CD4-positive, alpha-beta T cell (primary cell): ENCODE data around the gene DDX24. TPM values are rescaled to one million over a fixed set of nuclear protein-coding genes. Genes with fewer than 3 reads are reported as not detected.

ENCODE experiments used
- ATAC-seq: fragments of 200-7000 bp; cut with Tn5 transposase; one replicate; pipeline ENCODE4 v1.10.0; 2022; ENCODE audit warnings: mild to moderate bottlenecking; ENCODE audit not compliant: poor library complexity
- CTCF ChIA-PET: fragments of 350-600 bp; sonication (Branson Sonifier 250); formaldehyde crosslinking; loops from one replicate; lab custom pipeline; 2021; ENCODE audit warnings: antibody characterized with exemption, inconsistent platforms; lab: Charles Lee
- POLR2A ChIA-PET: fragments of 350-600 bp; sonication (Branson Sonifier 250); formaldehyde crosslinking; loops from one replicate; lab custom pipeline; 2021; ENCODE audit warnings: antibody characterized with exemption, inconsistent platforms; lab: Charles Lee
- DNase-seq, 14 experiments: peaks; one replicate each; pipeline ENCODE4 v3.0.0-alpha.2; 2013 to 2020; ENCODE audit warnings: mixed read lengths in 2 of 14
- H3K27ac ChIP-seq, 2 donors: one replicate each; pipeline versions ENCODE4 v1.5.1 to v1.7.0; 2013; ENCODE audit warnings: low read length in 2 of 2, low read depth in 1 of 2, mild to moderate bottlenecking in 1 of 2
- H3K27me3 ChIP-seq, 2 experiments: 1 replicate in 1 of 2; 2 replicates in 1 of 2; pipeline versions ENCODE4 v1.6.1 to v1.7.0; 2013; ENCODE audit warnings: low read length in 2 of 2, control low read depth in 1 of 2, mild to moderate bottlenecking in 1 of 2, moderate library complexity in 1 of 2; ENCODE audit not compliant: insufficient read depth in 2 of 2, control insufficient read depth in 1 of 2
- H3K36me3 ChIP-seq: one replicate; pipeline ENCODE4 v1.6.1; 2013; ENCODE audit warnings: low read length, control low read depth; ENCODE audit not compliant: insufficient read depth
- H3K4me1 ChIP-seq: one replicate; pipeline ENCODE4 v1.6.1; 2013; ENCODE audit warnings: low read length, control low read depth; ENCODE audit not compliant: insufficient read depth
- H3K4me3 ChIP-seq: one replicate; pipeline ENCODE4 v1.5.1; 2013; ENCODE audit warnings: mild to moderate bottlenecking, low read length, moderate library complexity
- H3K9me3 ChIP-seq, 2 experiments: 1 replicate in 1 of 2; 2 replicates in 1 of 2; pipeline versions ENCODE4 v1.6.1 to v1.7.0; 2013; ENCODE audit warnings: low read length in 2 of 2, mild to moderate bottlenecking in 2 of 2, control low read depth in 1 of 2, moderate library complexity in 1 of 2; ENCODE audit not compliant: control insufficient read depth in 1 of 2, insufficient read depth in 1 of 2
- H3K27ac Mint-ChIP-seq: one replicate; pipeline ENCODE4 v1.8.0; 2020; ENCODE audit warnings: mixed read lengths
- H3K27me3 Mint-ChIP-seq: one replicate; pipeline ENCODE4 v1.8.0; 2021; ENCODE audit warnings: mixed read lengths
- H3K36me3 Mint-ChIP-seq: one replicate; pipeline ENCODE4 v1.8.0; 2021; ENCODE audit warnings: low read depth, mixed read lengths
- H3K4me1 Mint-ChIP-seq: one replicate; pipeline ENCODE4 v1.8.0; 2021; ENCODE audit warnings: low read depth, mixed read lengths
- H3K4me3 Mint-ChIP-seq: one replicate; pipeline ENCODE4 v1.8.0; 2020; ENCODE audit warnings: mild to moderate bottlenecking, mixed read lengths
- H3K9me3 Mint-ChIP-seq: one replicate; pipeline ENCODE4 v1.8.0; 2020; ENCODE audit warnings: mixed read lengths
- intact Hi-C, 2 experiments: fragments of 100-400 bp; cut with DNase I in 1 of 2; cut with micrococcal nuclease in 1 of 2; formaldehyde crosslinking; loops; one replicate each; pipeline versions ENCODE4 v1.15.1 to v1.9.0; 2023 to 2025; cut with DNase I, micrococcal nuclease
- total RNA-seq, 174 experiments: library from RNA in 2 of 174; stranded (reverse) in 2 of 174; gene quantifications; one replicate each; pipeline ENCODE4 v1.2.3 and lab custom pipeline; 2021 to 2026
- TF ChIP-seq, protein P1 (sequence below): fragments of 200-600 bp; IDR thresholded peaks from one replicate; pipeline ENCODE4 v1.8.0; 2022; ENCODE audit warnings: antibody characterized with exemption, mild to moderate bottlenecking

The DDX24 gene
- total RNA-seq, 2 experiments from 2014 or later: 678 to 711 TPM

DNA sequence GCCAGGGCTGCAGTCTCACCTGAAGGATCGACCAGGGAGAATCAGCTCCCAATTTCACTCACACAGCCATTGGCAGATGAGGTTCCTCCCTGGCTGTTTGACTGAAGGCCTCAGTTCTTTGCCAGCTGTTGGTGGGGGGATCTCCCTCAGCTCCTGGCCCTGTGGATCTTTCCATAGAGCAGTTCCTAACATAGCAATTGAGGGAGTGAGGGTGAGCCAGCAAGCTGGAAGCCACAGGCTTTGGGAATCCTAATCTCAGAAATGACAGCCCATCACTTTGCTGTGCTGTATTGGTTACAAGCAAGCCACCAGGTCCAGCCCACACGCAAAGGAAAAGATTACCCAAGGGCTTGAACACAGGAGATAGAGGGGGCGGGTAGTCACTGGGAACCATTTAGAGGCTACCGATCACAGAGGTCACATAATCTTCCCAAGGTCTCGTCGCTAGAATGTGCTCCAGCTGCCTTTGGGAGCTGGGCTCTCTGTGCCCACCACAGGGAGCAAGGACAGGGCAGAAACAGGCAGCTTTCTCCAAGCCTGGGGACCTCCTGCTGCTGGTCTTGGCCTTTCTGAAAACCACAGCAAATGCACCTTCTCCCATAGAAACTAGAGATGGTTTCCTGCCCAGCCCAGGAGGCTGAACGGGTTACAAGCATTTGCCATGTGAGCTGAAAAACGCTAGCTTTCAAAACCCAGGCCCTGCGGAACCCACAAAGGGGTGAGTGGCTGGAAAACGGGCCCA, 59.4 kb downstream of the DDX24 start:
- intact Hi-C loops: no loop called here
- CTCF ChIA-PET: no interaction called here
- Histone ChIP-seq H3K9me3 (no peaks in the 10 kb centered on the region), H3K36me3 (no peaks in the 10 kb centered on the region), H3K4me1 (peaks cover 27% of the 10 kb centered on the region), H3K27me3 (no peaks in the 10 kb centered on the region), H3K27ac (peak overlapping the region in 1 of 2 donors; percentile 20), H3K4me3 (no peak overlapping the region)
- no peaks in the 10 kb centered on the region for H3K27me3 Mint-ChIP-seq
- peaks cover 25% of the 10 kb centered on the region for H3K4me1 Mint-ChIP-seq
- ATAC-seq (no peak), DNase-seq (no peak)
- TF ChIP-seq, protein P1, sequence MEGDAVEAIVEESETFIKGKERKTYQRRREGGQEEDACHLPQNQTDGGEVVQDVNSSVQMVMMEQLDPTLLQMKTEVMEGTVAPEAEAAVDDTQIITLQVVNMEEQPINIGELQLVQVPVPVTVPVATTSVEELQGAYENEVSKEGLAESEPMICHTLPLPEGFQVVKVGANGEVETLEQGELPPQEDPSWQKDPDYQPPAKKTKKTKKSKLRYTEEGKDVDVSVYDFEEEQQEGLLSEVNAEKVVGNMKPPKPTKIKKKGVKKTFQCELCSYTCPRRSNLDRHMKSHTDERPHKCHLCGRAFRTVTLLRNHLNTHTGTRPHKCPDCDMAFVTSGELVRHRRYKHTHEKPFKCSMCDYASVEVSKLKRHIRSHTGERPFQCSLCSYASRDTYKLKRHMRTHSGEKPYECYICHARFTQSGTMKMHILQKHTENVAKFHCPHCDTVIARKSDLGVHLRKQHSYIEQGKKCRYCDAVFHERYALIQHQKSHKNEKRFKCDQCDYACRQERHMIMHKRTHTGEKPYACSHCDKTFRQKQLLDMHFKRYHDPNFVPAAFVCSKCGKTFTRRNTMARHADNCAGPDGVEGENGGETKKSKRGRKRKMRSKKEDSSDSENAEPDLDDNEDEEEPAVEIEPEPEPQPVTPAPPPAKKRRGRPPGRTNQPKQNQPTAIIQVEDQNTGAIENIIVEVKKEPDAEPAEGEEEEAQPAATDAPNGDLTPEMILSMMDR: no peak
- no peak overlapping the region for H3K4me3 Mint-ChIP-seq
- POLR2A ChIA-PET: no interaction called here
- no peaks in the 10 kb centered on the region for H3K9me3 Mint-ChIP-seq
- H3K27ac Mint-ChIP-seq: no peak overlapping the region
- H3K36me3 Mint-ChIP-seq: no peaks in the 10 kb centered on the region

DNA sequence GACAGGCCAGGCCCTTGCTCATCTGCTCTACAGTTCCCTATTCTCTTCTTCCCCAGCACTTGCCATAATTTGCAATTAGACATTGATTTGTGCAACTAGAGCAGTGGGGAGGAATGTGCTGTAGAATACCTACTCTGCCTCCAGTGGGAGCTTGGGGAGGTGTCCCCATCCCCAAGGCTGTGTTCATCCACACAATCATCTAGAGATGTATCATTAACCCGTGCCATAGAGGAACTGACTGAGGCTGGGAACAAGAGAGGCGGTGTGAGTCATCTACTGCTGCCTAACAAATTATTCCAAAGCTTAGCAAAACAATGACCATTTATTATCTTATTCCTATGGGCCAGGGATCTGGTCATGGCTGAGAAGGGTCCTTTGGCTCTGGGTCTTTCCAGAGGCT, 60.0 kb downstream of the DDX24 start:
- Mint-ChIP-seq H3K4me1 (peaks cover 21% of the 10 kb centered on the region), H3K9me3 (no peaks in the 10 kb centered on the region), H3K4me3 (no peak overlapping the region), H3K36me3 (no peaks in the 10 kb centered on the region), H3K27ac (no peak overlapping the region), H3K27me3 (no peaks in the 10 kb centered on the region)
- Histone ChIP-seq H3K9me3 (no peaks in the 10 kb centered on the region), H3K27me3 (no peaks in the 10 kb centered on the region), H3K4me3 (no peak overlapping the region), H3K4me1 (peaks cover 24% of the 10 kb centered on the region), H3K36me3 (no peaks in the 10 kb centered on the region), H3K27ac (no peak overlapping the region)
- POLR2A ChIA-PET: no interaction called here
- DNase-seq (no peak), ATAC-seq (no peak)
- intact Hi-C loops: no loop called here
- TF ChIP-seq, protein P1: no peak
- CTCF ChIA-PET: no interaction called here

DNA sequence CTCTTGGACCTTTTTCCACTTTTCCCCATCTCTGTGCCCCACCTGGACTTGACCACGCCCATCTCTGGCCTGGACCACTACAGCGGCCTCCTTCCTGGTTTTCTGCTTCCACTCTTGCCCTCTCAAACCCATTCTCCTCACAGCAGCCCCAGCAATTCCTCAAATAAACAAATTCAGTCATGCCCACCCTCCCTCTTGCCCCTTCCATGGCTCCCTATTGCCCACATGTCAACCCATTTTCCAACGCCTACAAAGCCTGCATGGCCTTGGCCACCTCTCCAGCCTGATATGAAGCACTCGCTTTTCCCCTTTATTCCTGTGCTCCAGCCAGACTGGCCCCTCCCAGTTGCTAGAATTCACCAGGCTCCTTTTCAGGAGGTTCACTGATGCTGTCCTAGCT, 60.7 kb downstream of the DDX24 start:
- ATAC-seq: no peak
- intact Hi-C loops: no loop called here
- Mint-ChIP-seq H3K27me3 (no peaks in the 10 kb centered on the region), H3K36me3 (no peaks in the 10 kb centered on the region), H3K4me1 (peaks cover 16% of the 10 kb centered on the region), H3K27ac (no peak overlapping the region), H3K9me3 (no peaks in the 10 kb centered on the region), H3K4me3 (no peak overlapping the region)
- no peak for DNase-seq
- H3K27me3 ChIP-seq: no peaks in the 10 kb centered on the region
- no peak overlapping the region for H3K27ac ChIP-seq
- no peaks in the 10 kb centered on the region for H3K9me3 ChIP-seq
- TF ChIP-seq, protein P1: no peak
- peaks cover 20% of the 10 kb centered on the region for H3K4me1 ChIP-seq
- ChIA-PET POLR2A (no interaction called here), CTCF (no interaction called here)
- H3K36me3 ChIP-seq: no peaks in the 10 kb centered on the region
- H3K4me3 ChIP-seq: no peak overlapping the region
